ENCODE measurements around the gene RWDD2A.

DNA sequence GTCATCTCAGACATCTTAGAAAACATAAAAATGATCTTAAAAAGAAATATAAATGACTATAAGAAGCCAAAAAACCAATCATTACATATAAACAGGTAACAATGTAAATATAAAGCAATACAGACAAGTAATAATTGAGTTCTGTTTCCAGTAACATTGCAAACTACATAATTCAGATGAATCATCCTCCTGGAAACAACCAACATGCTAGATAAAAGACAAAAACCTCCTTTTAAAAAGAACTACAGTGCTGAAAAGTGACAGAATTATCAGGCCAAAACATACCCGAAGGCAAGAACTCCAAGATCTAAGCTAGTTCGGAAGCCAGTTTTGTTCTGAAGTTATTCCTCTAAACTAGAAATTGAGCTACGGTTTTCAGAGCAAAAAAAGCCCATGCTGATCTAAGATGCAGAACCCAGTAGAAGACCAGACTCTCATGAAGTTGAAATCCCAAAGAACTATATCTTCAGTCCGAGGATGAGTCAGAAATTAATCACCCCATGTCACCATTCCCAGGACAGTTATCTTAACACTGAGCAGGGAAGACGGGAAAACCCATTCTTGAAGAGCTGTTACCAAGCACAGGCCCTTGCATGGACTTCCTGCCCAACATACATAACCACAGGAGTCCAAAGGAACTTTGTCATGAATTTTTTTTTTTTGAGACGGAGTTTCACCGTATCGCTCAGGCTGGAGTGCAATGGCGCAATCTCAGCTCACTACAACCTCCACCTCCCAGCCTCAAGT lies 9.9 kb upstream of the RWDD2A start:
- TF ChIP-seq, protein P1, sequence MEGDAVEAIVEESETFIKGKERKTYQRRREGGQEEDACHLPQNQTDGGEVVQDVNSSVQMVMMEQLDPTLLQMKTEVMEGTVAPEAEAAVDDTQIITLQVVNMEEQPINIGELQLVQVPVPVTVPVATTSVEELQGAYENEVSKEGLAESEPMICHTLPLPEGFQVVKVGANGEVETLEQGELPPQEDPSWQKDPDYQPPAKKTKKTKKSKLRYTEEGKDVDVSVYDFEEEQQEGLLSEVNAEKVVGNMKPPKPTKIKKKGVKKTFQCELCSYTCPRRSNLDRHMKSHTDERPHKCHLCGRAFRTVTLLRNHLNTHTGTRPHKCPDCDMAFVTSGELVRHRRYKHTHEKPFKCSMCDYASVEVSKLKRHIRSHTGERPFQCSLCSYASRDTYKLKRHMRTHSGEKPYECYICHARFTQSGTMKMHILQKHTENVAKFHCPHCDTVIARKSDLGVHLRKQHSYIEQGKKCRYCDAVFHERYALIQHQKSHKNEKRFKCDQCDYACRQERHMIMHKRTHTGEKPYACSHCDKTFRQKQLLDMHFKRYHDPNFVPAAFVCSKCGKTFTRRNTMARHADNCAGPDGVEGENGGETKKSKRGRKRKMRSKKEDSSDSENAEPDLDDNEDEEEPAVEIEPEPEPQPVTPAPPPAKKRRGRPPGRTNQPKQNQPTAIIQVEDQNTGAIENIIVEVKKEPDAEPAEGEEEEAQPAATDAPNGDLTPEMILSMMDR (IDR thresholded peaks at IDR 0.05): no peak
- no peak for TF ChIP-seq EP300 (IDR thresholded peaks at IDR 0.05)
- TF ChIP-seq POLR2A (IDR thresholded peaks at IDR 0.05): no peak

All from gastroesophageal sphincter (tissue), 3 donors.